Heart right ventricle (tissue), 16 donors: Measurements from ENCODE around the gene OR51B2. TPM values are rescaled to one million over a fixed set of nuclear protein-coding genes. Genes with fewer than 3 reads are reported as not detected.
"Not testable (repeated sequence)": the region's sequence is repeated elsewhere in the genome, so short reads cannot be mapped to it uniquely, and the experiment has no call there.

Experiments used
- ATAC-seq, 8 donors: fragments of 200-7000 bp; cut with Tn5 transposase; one replicate each; pipeline ENCODE4 v1.9.1; 2020; ENCODE audit warnings: mild to moderate bottlenecking in 8 of 8, moderate library complexity in 8 of 8, moderate number of reproducible peaks in 1 of 8
- DNase-seq, 2 donors: peaks; one replicate each; pipeline ENCODE4 v3.0.0-alpha.2; 2020
- H3K27ac ChIP-seq, 10 donors: fragments of 200-600 bp; sonication (generic) in 2 of 10; one replicate each; pipeline versions ENCODE4 v1.5.0 to v1.8.0; 2020 to 2022; ENCODE audit warnings: mild to moderate bottlenecking in 3 of 10
- H3K27me3 ChIP-seq, 7 donors: fragments of 200-600 bp; one replicate each; pipeline ENCODE4 v1.8.0; 2021 to 2022; ENCODE audit warnings: mild to moderate bottlenecking in 2 of 7
- H3K36me3 ChIP-seq, 9 donors: fragments of 200-600 bp; sonication (generic) in 1 of 9; one replicate each; pipeline versions ENCODE4 v1.5.0 to v1.8.0; 2020 to 2022; ENCODE audit warnings: mild to moderate bottlenecking in 2 of 9
- H3K4me1 ChIP-seq, 9 donors: fragments of 200-600 bp; sonication (generic) in 1 of 9; one replicate each; pipeline versions ENCODE4 v1.5.0 to v1.8.0; 2020 to 2022; ENCODE audit warnings: mild to moderate bottlenecking in 4 of 9
- H3K4me3 ChIP-seq, 10 donors: fragments of 200-600 bp; sonication (generic) in 2 of 10; one replicate each; pipeline versions ENCODE4 v1.5.0 to v1.8.0; 2020 to 2022; ENCODE audit warnings: mild to moderate bottlenecking in 7 of 10, moderate library complexity in 2 of 10
- H3K9me3 ChIP-seq, 11 donors: fragments of 200-600 bp in 10 of 11; sonication (generic) in 2 of 11; one replicate each; pipeline versions ENCODE4 v1.5.0 to v1.8.0; 2013 to 2022; ENCODE audit warnings: mild to moderate bottlenecking in 2 of 11, control low read depth in 1 of 11, moderate library complexity in 1 of 11
- WGBS, 2 donors: extraction: QIAGEN DNeasy Blood & Tissue Kit; methylation state at CpG; one replicate each; pipeline ENCODE4 v1.1.7; 2013; ENCODE audit warnings: inconsistent platforms in 1 of 2; 5-methylcytosine and 5-hydroxymethylcytosine counted together
- intact Hi-C, 10 donors: fragments of 100-400 bp; cut with DNase I; formaldehyde crosslinking; loops; one replicate each; pipeline versions ENCODE4 v1.11.1 to v1.14.2; 2022
- polyA plus RNA-seq, 2 donors: library from polyadenylated mRNA; stranded (reverse); fragments of 200-250 nt; gene quantifications; one replicate each; pipeline ENCODE4 v1.2.3, GENCODE V29; 2013
- total RNA-seq, 10 donors: library from RNA; stranded (reverse); fragmentation: NEBNext Ultra II Directional in 3 of 10; extraction: Animal tissue kit (Norgen Biotek cat#: 25700) in 3 of 10; gene quantifications; one replicate each; pipeline versions ENCODE4 v1.2.1 to v1.2.4, GENCODE V29; 2021 to 2023
- TF ChIP-seq, protein P1 (sequence below), 9 donors: fragments of 200-600 bp; sonication (generic) in 2 of 9; IDR thresholded peaks; one replicate each; pipeline versions ENCODE4 v1.5.0 to v1.8.0; 2021 to 2022; ENCODE audit warnings: antibody characterized with exemption in 9 of 9, mild to moderate bottlenecking in 5 of 9, moderate library complexity in 1 of 9
- donor health status: Arrhythmogenic right ventricular cardiomyopathy.
- donor health status: ischemic (EF 13 %, LVEDD 7.1; RV severe dilation, severe dysfunction).
- donor health status: healthy with polysubstance abuse.
- donor health status: DM: no; HTN: yes; CAD: no.
- donor health status: DM: no; HTN: no; CAD: no.
- donor health status: ischemic (EF 25% LVEDD 6.9; RV normal size, moderate dysfunction).
- donor health status: ischemic (EF 25% LVEDD 5.7; RV mildly dilated, moderate dysfunction).
- donor health status: healthy.
- donor health status: DM: yes; HTN: yes; CAD: no.
- donor health status: Ischemic cardiomyopathy.
- donor health status: ischemic (EF 35%, LVEDD 5.7; RV mildly dilated, moderate dysfunction).
- donor health status: nonischemic (EF 11% LVEDD 7.7; RV severe dilation, severe dysfunction).
- donor health status: DM: yes; HTN: yes; CAD: no.
- donor health status: PGD.
- donor health status: ischemic (EF 29% LVEDD 5.4; RV normal size, mild dysfunction).
- donor health status: nonischemic (EF 23%, LVEDD 6.1; RV moderate dilation, normal function).

Gene OR51B2
- total and polyA plus RNA-seq, 12 donors, result not detected

DNA sequence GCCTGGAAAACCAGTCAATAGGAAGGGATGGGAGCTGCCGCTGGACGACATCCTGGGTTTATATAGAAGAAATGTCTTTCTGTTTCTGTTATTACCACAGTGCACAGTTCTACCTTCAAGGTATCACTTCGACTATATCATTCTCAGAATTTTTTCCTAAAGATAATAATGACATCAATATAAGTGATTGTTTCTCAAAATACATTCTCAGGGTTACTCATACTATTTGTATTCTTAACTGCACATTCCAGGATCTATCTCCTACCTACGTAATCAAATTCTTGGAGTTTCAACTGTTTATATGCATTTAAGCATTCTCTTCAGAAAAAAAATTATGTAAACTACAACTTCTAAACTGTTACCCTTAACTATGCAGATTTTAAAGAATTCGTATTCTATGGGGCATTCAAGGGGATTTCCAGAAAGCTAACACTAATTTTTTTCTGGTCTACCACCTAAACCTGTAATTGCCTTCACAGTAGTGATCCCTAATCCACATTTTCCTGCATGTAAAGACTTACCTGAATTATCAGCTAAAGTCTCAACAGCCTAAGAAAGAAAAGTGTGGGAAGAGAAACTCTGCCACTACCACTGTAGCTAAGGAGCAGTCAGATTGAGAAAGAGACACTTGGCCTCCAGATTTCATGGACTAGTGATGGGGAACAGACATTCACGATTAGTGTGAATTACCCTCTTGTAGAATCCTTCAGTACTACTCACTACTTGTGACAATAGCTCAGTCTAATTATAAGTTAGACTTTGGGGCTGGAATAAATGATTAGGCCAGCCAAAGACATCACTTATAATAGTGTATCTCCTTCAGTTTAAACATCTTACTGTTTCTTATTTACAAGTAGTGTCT lies 19.6 kb upstream of the OR51B2 start, which contains the start of gene OR51B5:
Gene OR51B5, minus strand, starts transcription at position 51 of the 862 bp plus-strand sequence. Its CDS starts 0 bp downstream, at position 51.
- Histone ChIP-seq H3K4me1 (no peaks in the 10 kb centered on the region), H3K4me3 (no peak within 1 kb of the TSS), H3K9me3 (no peaks in the 10 kb centered on the region), H3K27ac (no peak within 1 kb of the TSS), H3K27me3 (no peaks in the 10 kb centered on the region), H3K36me3 (no peaks in the 10 kb centered on the region)
- 75 to 77% methylated on average over 6 of the region's 6 CpGs for WGBS, 2 donors
- intact Hi-C loops, result no loop called here
- TF ChIP-seq, protein P1, sequence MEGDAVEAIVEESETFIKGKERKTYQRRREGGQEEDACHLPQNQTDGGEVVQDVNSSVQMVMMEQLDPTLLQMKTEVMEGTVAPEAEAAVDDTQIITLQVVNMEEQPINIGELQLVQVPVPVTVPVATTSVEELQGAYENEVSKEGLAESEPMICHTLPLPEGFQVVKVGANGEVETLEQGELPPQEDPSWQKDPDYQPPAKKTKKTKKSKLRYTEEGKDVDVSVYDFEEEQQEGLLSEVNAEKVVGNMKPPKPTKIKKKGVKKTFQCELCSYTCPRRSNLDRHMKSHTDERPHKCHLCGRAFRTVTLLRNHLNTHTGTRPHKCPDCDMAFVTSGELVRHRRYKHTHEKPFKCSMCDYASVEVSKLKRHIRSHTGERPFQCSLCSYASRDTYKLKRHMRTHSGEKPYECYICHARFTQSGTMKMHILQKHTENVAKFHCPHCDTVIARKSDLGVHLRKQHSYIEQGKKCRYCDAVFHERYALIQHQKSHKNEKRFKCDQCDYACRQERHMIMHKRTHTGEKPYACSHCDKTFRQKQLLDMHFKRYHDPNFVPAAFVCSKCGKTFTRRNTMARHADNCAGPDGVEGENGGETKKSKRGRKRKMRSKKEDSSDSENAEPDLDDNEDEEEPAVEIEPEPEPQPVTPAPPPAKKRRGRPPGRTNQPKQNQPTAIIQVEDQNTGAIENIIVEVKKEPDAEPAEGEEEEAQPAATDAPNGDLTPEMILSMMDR (IDR thresholded peaks at IDR 0.05), result no peak
- DNase-seq (no peak), ATAC-seq (no peak)

DNA sequence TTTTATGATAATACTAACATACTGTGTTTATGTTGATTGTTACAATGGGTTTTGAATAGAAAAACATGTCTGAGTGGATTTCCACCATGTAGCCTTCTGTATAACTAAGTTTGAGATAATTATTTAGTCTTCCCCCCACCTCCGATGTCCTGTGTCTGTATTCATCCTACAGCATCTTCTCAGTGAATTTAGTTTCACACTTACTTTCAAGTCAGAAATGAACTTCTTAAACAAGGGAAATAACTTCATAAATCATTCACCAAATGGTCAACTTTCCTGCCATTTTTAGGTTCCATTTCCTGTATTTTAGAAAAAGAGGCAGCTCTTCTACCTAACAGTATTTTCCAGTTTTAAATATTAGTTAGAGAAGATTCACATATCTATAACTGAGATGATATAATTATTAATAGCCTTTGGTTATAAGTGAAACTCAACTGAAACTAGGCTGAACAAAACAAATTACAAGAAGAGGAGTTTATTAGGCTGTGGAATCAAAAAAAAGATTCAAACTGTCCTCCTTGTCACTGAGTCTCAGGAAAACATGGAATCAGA lies 15.8 kb upstream of the OR51B2 start:
- no peak overlapping the region for H3K27ac ChIP-seq
- intact Hi-C loops, result no loop called here
- no peaks in the 10 kb centered on the region for H3K4me1 ChIP-seq
- no peaks in the 10 kb centered on the region for H3K36me3 ChIP-seq
- no peaks in the 10 kb centered on the region for H3K27me3 ChIP-seq
- no peak overlapping the region for H3K4me3 ChIP-seq
- TF ChIP-seq, protein P1 (IDR thresholded peaks at IDR 0.05), result no peak
- DNase-seq, result no peak
- no peak for ATAC-seq
- H3K9me3 ChIP-seq, result no peaks in the 10 kb centered on the region
- WGBS, 2 donors, result 85 to 96% methylated on average over 1 of the region's 1 CpG

DNA sequence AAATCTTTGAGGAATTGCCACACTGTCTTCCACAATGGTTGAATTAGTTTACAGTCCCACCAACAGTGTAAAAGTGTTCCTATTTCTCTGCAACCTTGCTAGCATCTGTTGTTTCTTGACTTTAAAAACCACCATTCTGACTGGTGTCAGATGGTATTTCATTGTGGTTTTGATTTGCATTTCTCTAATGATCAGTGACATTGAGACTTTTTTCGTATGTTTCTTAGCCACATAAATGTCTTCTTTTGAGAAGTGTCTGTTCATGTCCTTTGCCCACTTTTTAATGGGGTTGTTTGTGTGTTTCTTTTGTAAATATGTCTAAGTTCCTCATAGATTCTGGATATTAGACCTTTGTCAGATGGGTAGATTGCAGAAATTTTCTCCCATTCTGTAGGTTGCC lies 13.2 kb upstream of the OR51B2 start:
- intact Hi-C loops, H3K4me3 ChIP-seq, ATAC-seq, H3K4me1 ChIP-seq, H3K9me3 ChIP-seq, H3K36me3 ChIP-seq, DNase-seq, H3K27me3 ChIP-seq, H3K27ac ChIP-seq: not testable (repeated sequence)
- 69 to 79% methylated on average over 1 of the region's 1 CpG for WGBS, 2 donors

DNA sequence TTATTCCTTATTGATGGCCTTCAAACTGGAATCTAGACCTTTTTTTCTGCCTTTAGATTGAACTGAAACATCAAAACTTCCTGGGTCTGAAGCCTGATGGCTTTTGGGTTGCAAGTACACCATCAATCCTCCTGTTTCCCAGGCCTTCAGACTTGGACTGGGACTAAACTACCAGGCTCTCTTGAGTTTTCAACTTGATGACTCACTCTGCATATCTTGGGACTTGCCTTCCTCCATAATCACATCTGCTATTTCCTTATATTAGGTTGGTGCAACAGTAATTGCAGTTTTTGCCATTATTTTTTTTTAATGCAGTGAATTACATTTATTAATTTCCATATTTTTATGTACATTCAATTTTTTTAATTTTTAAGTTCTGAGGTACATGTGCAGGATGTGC lies 12.2 kb upstream of the OR51B2 start:
- Histone ChIP-seq H3K9me3 (no peaks in the 10 kb centered on the region), H3K36me3 (no peaks in the 10 kb centered on the region), H3K4me3 (no peak overlapping the region), H3K4me1 (no peaks in the 10 kb centered on the region), H3K27me3 (no peaks in the 10 kb centered on the region), H3K27ac (no peak overlapping the region)
- ATAC-seq, result no peak
- DNase-seq, result no peak
- intact Hi-C loops, result no loop called here
- TF ChIP-seq, protein P1 (IDR thresholded peaks at IDR 0.05), result no peak

DNA sequence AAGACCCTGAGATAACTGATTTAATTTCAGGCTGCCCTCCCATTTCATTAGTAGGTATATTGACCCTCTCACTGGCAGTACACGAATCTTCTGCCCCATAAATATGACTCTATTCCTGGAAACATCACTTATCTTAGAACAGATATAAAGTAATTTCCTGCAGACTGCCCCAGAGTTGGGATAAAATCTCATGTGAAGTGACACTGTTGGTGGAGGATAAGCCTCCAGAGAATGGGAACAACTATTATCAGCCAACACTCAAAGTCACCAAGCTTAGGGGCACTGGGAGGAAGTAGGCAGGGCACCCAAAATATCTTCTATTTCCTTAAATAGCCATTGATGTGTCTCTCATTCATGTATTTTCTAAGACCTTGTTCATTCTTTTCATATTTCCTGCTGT lies 11.1 kb upstream of the OR51B2 start:
- intact Hi-C loops, result no loop called here
- Histone ChIP-seq H3K27me3 (no peaks in the 10 kb centered on the region), H3K4me1 (no peaks in the 10 kb centered on the region), H3K36me3 (no peaks in the 10 kb centered on the region), H3K9me3 (no peaks in the 10 kb centered on the region), H3K4me3 (no peak overlapping the region), H3K27ac (no peak overlapping the region)
- no peak for ATAC-seq
- 32 to 35% methylated on average over 1 of the region's 1 CpG for WGBS, 2 donors
- no peak for DNase-seq
- TF ChIP-seq, protein P1 (IDR thresholded peaks at IDR 0.05), result no peak
